ENCODE results near the gene GPANK1. TPM values are rescaled to one million over a fixed set of nuclear protein-coding genes. Genes with fewer than 3 reads are reported as not detected.
A peak's percentile ranks its signal among the peaks of the same experiment; 100 is the strongest.
"Not testable (repeated sequence)": the region's sequence is repeated elsewhere in the genome, so short reads cannot be mapped to it uniquely, and the experiment has no call there.

The GPANK1 gene
- 13.0 and 14.5 TPM in 2 replicates for total RNA-seq

DNA sequence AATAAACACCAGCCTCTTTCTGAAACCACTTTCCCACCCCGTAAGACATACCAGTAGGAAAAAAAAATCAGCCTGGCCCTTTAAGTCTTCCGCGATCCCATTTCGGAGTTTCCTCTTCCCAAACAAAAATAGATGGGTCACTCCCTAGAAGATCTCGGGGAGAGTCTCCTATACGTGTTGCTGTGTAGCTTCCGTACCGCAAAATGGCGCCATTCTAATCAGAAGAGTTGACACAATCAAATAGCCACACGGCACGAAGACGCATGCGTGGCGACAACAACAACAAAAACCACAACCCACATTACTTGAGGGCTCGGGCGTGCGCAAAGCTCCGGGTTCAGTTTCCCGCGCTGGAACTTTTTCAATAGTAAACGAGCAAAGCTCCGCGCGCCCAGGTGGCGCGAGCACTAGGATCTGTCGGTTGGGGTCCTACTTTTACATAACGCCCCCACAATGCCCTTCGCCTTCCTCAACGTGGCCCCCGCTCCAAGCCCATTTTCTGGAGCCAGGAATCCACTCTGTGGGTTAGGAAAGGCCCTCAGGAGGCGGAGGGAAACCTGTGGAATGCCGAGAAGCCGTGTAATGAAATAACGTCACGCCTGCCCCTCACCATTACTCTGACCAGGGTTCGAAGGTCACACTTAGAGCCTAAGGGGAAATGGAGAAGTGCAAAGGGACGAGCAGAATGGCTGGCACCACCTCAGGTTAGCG is at the start of gene GPANK1:
GPANK1 (minus strand) TSS at position 208 of the 711 bp plus-strand sequence. CDS start 519 bp downstream, outside the sequence.
- peak; percentile 80 for DNase-seq (ENCODE audit: extremely low read depth, low read depth, low spot score)

GRCh38 chr6:31713991-31714684 is 49.3 kb upstream of the GPANK1 start:
- DNase-seq (ENCODE audit: extremely low read depth, low read depth, low spot score) = no peak

DNA sequence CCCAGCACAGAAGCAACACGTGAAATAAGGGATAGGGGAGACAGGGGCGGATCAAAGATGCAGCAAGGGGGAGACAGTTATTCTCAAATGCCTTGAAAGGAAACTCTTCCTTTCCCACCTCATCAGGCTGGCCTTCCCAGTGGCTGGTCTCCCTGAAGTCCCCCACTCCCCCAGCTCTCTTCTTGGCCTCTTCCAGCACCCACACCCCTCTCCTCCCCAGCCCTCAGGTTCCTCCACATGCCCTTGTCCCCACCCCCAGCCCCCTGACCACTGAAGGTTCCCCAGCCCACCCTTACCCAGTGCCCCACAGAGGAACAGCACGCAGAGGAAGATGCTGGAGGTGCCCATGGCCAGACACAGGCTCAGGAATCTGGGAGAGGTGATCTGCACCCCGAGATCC is 48.7 kb upstream of the GPANK1 start:
- DNase-seq (ENCODE audit: extremely low read depth, low read depth, low spot score) = no peak

DNA sequence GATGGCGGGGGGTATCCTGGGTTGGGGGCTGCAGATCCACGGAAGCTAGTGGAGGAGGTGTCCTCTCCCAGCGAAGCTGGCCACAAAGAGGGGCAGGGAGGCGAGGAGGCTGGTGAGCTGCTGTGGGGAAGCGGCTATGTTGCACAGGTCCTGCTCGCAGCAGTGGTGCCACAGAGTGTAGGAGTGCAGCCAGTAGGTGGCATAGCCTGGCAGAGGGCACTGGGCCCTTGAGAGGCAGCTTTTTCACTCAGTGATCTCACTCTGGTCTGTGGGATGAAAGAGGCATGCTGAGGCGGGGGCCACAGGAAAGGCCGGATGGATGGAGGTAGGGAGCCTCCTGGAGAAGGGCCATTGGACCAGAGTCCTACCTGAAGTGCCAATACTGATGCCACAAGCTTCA is 47.5 kb upstream of the GPANK1 start:
- DNase-seq (ENCODE audit: extremely low read depth, low read depth, low spot score) = no peak

GRCh38 chr6:31711233-31711632 is 46.4 kb upstream of the GPANK1 start:
- DNase-seq (ENCODE audit: extremely low read depth, low read depth, low spot score) = no peak

DNA sequence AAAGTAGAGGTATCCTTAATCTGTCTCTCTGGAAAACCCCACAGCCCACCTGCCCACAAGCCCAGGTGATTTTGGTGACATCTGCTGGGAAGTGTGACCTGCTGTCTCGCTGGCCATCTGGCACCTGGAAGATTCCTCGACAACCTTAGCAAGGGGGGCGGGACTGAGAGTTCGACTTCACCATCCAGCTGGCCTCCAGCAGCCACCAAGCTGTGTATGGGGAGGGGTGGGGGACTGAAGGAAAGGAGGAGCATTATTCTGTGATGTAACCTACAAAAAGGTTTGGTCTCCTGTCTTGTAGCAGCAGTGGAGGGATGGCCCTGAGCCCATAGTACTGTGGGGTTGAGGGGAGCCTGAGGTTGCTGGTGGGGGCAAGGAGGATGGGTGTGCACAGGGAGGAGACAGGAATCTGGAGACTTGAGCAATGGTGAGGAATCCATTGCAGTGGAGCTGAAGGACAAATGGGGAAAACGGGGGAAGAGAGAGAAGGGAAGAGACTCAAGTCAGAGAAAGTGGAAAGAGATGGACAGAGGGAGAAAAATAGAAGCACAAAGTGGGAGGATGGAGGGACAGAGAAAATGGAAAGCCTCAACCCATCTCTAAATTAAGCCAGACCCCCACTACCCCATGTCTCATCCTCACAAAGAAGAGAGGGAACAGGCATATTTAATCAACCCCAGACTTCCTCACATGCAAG is 45.9 kb upstream of the GPANK1 start:
- DNase-seq (ENCODE audit: extremely low read depth, low read depth, low spot score) = no peak

- DNase-seq (ENCODE audit: extremely low read depth, low read depth, low spot score) = not testable (repeated sequence)
Observed at GRCh38 chr6:31709157-31709556, 44.4 kb upstream of the GPANK1 start.

GRCh38 chr6:31708224-31708623 is 43.4 kb upstream of the GPANK1 start:
- DNase-seq (ENCODE audit: extremely low read depth, low read depth, low spot score) = no peak

DNA sequence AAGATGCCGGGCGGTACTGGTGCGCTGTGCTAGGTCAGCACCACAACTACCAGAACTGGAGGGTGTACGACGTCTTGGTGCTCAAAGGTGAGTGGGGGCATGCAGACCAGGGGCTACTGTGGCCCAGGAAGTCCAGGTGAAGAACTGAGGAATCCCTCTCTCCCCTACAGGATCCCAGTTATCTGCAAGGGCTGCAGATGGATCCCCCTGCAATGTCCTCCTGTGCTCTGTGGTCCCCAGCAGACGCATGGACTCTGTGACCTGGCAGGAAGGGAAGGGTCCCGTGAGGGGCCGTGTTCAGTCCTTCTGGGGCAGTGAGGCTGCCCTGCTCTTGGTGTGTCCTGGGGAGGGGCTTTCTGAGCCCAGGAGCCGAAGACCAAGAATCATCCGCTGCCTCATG is 42.9 kb upstream of the GPANK1 start:
- no peak for DNase-seq (ENCODE audit: extremely low read depth, low read depth, low spot score)

DNA sequence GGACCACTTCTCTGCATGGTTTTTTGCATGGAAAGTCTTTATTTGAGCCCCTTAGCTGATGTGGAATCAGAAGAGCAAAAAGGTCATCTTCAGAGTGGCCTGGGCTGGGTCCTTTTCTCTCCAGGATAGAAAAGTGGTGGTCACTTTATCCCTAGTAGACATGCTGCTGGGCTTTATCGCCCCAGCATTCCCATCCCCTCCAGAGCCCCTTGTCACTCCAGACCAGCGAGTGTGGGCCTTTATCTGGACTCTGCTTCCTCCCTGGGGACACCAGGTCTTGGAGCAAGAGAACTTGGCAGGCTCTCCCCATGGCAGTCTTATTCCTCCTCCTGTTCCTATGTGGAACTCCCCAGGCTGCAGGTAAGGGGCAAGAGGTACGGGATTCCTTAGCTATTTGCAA is 41.8 kb upstream of the GPANK1 start, which contains the start of gene LY6G6F:
LY6G6F (plus strand) TSS at position 268 of the 400 bp plus-strand sequence; CDS start at position 309, 41 bp downstream.
- no peak for DNase-seq (ENCODE audit: extremely low read depth, low read depth, low spot score)

DNA sequence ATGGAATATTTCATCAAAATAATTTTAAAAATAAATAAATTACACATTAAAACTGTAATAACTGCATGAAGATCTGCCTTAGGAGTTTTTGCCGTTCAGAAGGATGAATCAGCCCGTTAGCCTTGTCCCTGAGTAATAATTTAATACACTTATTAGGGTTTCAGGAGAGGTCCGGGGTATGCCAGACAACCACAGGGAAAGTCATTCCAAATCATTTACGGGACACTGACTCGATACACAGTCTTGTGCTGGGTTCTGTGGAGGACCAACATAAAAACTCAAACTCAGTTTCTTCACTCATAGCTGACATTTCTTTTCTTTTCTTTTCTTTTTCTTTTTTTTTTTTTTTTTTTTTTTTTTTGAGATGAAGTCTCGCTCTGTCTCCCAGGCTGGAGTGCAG is 41.1 kb upstream of the GPANK1 start:
- DNase-seq (ENCODE audit: extremely low read depth, low read depth, low spot score) = no peak

GRCh38 chr6:31702819-31703716 is 38.3 kb upstream of the GPANK1 start, which contains the start of gene ABHD16A:
ABHD16A (minus strand) TSS chr6:31703324; CDS start chr6:31703281, 43 bp downstream.
- DNase-seq (ENCODE audit: extremely low read depth, low read depth, low spot score) = peak; percentile 92

- no peak for DNase-seq (ENCODE audit: extremely low read depth, low read depth, low spot score)
Observed at GRCh38 chr6:31702405-31702818, 37.6 kb upstream of the GPANK1 start.

- DNase-seq (ENCODE audit: extremely low read depth, low read depth, low spot score) = no peak
Observed at GRCh38 chr6:31701666-31702404, 37.0 kb upstream of the GPANK1 start.

- no peak for DNase-seq (ENCODE audit: extremely low read depth, low read depth, low spot score)
Observed at GRCh38 chr6:31700740-31701401, 36.1 kb upstream of the GPANK1 start.

DNA sequence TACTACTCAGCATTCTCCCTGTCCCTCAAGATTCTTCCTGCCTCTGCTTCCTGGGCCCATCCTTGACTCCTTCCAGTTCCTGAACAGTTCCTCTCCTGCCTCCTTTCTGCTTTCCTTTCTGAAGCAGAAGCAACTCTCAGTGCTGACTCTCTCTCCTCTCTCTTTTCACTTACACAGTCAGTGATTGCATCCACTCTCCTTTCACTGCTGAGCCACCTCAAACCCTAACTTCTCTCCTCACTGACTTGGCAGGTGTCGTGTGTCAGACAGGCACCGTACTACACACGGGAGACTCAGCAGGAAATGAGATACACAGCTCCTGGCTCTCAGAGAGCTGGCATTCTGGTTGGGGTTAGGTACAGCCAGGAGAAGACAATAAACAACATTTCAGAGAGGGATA is 32.8 kb upstream of the GPANK1 start:
- DNase-seq (ENCODE audit: extremely low read depth, low read depth, low spot score) = no peak

GRCh38 chr6:31693535-31693934 is 28.7 kb upstream of the GPANK1 start:
- no peak for DNase-seq (ENCODE audit: extremely low read depth, low read depth, low spot score)

GRCh38 chr6:31692886-31693285 is 28.1 kb upstream of the GPANK1 start:
- DNase-seq (ENCODE audit: extremely low read depth, low read depth, low spot score) = no peak

DNA sequence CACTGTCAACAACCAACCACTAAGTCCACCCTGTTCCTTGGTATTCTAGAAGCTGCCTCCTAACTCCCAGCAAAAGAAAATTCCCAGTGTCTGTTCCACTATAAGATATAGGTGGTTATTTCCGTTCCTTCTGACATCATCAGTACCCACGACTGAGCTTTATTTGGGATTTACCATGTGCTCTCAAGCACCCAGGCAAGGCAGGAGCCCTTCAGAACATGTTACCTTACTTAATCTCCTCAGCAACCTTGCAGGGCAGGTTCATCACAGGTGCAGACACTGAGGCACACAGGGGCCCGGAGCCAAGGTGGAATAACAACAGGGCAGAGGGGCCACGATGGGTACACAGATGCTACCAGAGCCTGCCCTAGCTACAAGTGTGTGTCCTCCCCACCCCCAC is 27.6 kb upstream of the GPANK1 start:
- DNase-seq (ENCODE audit: extremely low read depth, low read depth, low spot score) = no peak

Data from glomerular endothelial cell (primary cell).